GM11168 (cell line): ENCODE results near the gene KAZN.

ENCODE experiments used
- in situ Hi-C: fragments of 300-500 bp; cut with MboI; formaldehyde crosslinking; loops from one replicate; pipeline ENCODE4 v1.12.0; 2022; ENCODE audit warnings: low sequenced_read_pairs; ENCODE audit not compliant: unreplicated experiment

KAZN gene

GRCh38 chr1:14855801-14856200, 257.3 kb downstream of the KAZN start:
- in situ Hi-C loops, result no loop called here

- in situ Hi-C loops, result no loop called here
Measured at GRCh38 chr1:14857436-14858195, 259.1 kb downstream of the KAZN start.

- in situ Hi-C loops, result no loop called here
Measured at GRCh38 chr1:14862114-14862771, 263.8 kb downstream of the KAZN start.

- in situ Hi-C loops, result no loop called here
Measured at GRCh38 chr1:14865106-14865505, 266.6 kb downstream of the KAZN start.

GRCh38 chr1:14866911-14867612, 268.6 kb downstream of the KAZN start:
- in situ Hi-C loops, result no loop called here

- in situ Hi-C loops, result no loop called here
Measured at GRCh38 chr1:14869187-14869586, 270.7 kb downstream of the KAZN start.

- in situ Hi-C loops, result no loop called here
Measured at GRCh38 chr1:14871218-14871970, 272.9 kb downstream of the KAZN start.

- in situ Hi-C loops, result no loop called here
Measured at GRCh38 chr1:14872762-14873161, 274.3 kb downstream of the KAZN start.

- in situ Hi-C loops, result no loop called here
Measured at GRCh38 chr1:14873677-14874076, 275.2 kb downstream of the KAZN start.

- in situ Hi-C loops, result no loop called here
Measured at GRCh38 chr1:14875524-14876509, 277.3 kb downstream of the KAZN start.

- in situ Hi-C loops, result no loop called here
Measured at GRCh38 chr1:14876747-14877146, 278.3 kb downstream of the KAZN start.

- in situ Hi-C loops, result no loop called here
Measured at GRCh38 chr1:14877224-14877623, 278.7 kb downstream of the KAZN start.

GRCh38 chr1:14878124-14878523, 279.6 kb downstream of the KAZN start:
- in situ Hi-C loops, result no loop called here

- in situ Hi-C loops, result no loop called here
Measured at GRCh38 chr1:14878951-14879350, 280.5 kb downstream of the KAZN start.

GRCh38 chr1:14880456-14881316, 282.2 kb downstream of the KAZN start:
- in situ Hi-C loops, result no loop called here

- in situ Hi-C loops, result no loop called here
Measured at GRCh38 chr1:14881775-14882672, 283.5 kb downstream of the KAZN start.

GRCh38 chr1:14884614-14885175, 286.2 kb downstream of the KAZN start:
- in situ Hi-C loops, result no loop called here
